ENCODE results near the gene EVL. TPM values are rescaled to one million over a fixed set of nuclear protein-coding genes. Genes with fewer than 3 reads are reported as not detected.

EVL gene
- total RNA-seq, 2 experiments from 2014 or later, result 206 to 298 TPM

DNA sequence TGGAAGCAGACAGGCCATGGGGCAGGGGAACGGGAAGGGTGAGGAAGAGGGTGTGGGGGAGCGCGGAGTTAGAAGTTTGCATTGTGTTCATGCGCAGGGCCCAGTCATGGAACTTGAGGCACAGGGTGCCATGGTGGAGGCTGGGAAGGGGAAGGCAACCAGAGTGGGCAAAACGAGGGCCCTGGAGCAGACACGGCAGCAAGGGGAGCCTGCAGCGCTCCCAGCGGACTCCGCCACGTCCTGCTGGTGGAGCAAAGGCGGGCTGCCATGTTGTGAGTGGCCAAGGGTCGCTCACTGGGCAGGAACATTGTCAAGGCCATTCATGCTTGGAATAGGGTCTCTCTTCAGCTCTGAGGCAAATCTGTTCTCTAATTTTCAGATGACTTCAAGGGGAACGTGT, 73.7 kb downstream of the EVL start:
- Histone ChIP-seq H2AFZ (ENCODE audit: low read length) (no peak overlapping the region), H3K9me2 (ENCODE audit: insufficient read depth, low read length) (no peaks in the 10 kb centered on the region), H3K4me1 (ENCODE audit: insufficient read depth, low read length, poor library complexity, severe bottlenecking) (no peaks in the 10 kb centered on the region), H3K79me2 (ENCODE audit: insufficient read depth, low read depth, low read length) (no peaks in the 10 kb centered on the region), H3K4me3 (ENCODE audit: low read depth, low read length, poor library complexity, severe bottlenecking) (no peak overlapping the region), H3K9me3 (ENCODE audit: low read length) (no peaks in the 10 kb centered on the region), H3K36me3 (ENCODE audit: insufficient read depth, low read length) (peaks cover 48% of the 10 kb centered on the region; the same call in 1 of the 2 replicates), H3K4me2 (ENCODE audit: low read length) (no peak overlapping the region), H3K27ac (ENCODE audit: low read depth, low read length, poor library complexity, severe bottlenecking) (no peak overlapping the region), H4K20me1 (ENCODE audit: insufficient read depth, low read length) (no peaks in the 10 kb centered on the region)
- POLR2A ChIA-PET, result no interaction called here
- CTCF ChIA-PET (ENCODE audit: unreplicated experiment), result interaction anchor here (0.6 kb wide), 1 partner anchor 54 kb away, joined by 3 read pairs; no protein-coding TSS in a partner anchor
- DNase-seq (ENCODE audit: low spot score), result no peak
- no TSS peak for BruUV-seq (replicated peaks)
- TF ChIP-seq EZH2phosphoT487 (IDR thresholded peaks at IDR 0.05; ENCODE audit: borderline replicate concordance, low read depth, low read length), result no peak
- no peak for TF ChIP-seq CTCF (conservative IDR thresholded peaks at IDR 0.05; ENCODE audit: low read length)
- intact Hi-C loops (cut with micrococcal nuclease; ENCODE audit: unreplicated experiment), result no loop called here

- no peak overlapping the region for H2AFZ ChIP-seq (ENCODE audit: low read length)
- ChIA-PET POLR2A (no interaction called here), CTCF (ENCODE audit: unreplicated experiment) (interaction anchor here (0.7 kb wide), 1 partner anchor 20 kb away, joined by 4 read pairs; no protein-coding TSS in a partner anchor)
- no peaks in the 10 kb centered on the region for H3K9me3 ChIP-seq (ENCODE audit: low read length)
- H3K79me2 ChIP-seq (ENCODE audit: insufficient read depth, low read depth, low read length), result no peaks in the 10 kb centered on the region
- no peaks in the 10 kb centered on the region for H4K20me1 ChIP-seq (ENCODE audit: insufficient read depth, low read length)
- no peaks in the 10 kb centered on the region for H3K9me2 ChIP-seq (ENCODE audit: insufficient read depth, low read length)
- H3K4me1 ChIP-seq (ENCODE audit: insufficient read depth, low read length, poor library complexity, severe bottlenecking), result no peaks in the 10 kb centered on the region
- no peak overlapping the region for H3K27ac ChIP-seq (ENCODE audit: low read depth, low read length, poor library complexity, severe bottlenecking)
- H3K36me3 ChIP-seq (ENCODE audit: insufficient read depth, low read length), result peaks cover 32% of the 10 kb centered on the region; the same call in 1 of the 2 replicates
- no peak overlapping the region for H3K4me2 ChIP-seq (ENCODE audit: low read length)
- no peak for TF ChIP-seq EZH2phosphoT487 (IDR thresholded peaks at IDR 0.05; ENCODE audit: borderline replicate concordance, low read depth, low read length)
- TF ChIP-seq CTCF (conservative IDR thresholded peaks at IDR 0.05; ENCODE audit: low read length), result peak; percentile 44
- intact Hi-C loops (cut with micrococcal nuclease; ENCODE audit: unreplicated experiment), result no loop called here
- no peak overlapping the region for H3K4me3 ChIP-seq (ENCODE audit: low read depth, low read length, poor library complexity, severe bottlenecking)
- TSS peak; percentile 38 for BruUV-seq (replicated peaks)
- no peak for DNase-seq (ENCODE audit: low spot score)
Measured at GRCh38 chr14:100140452-100141078, 75.3 kb downstream of the EVL start.

DNA sequence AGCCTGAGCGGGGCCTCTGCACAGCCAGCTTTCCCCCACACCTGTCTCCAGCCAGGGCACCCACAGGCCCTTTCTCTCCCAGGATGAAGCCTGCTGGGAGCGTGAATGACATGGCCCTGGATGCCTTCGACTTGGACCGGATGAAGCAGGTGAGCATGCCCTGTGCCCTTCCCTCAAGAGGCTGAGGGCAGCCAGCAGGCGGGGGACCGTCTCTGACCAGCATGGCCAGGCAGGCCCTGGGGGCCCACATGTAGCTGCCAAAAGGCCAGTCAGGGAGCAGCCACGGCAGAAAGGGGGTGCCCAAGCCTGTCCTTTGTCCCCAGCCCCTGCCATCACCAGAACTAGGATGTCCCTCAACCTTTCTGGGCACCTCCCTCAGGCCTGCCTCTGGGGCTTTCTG, 75.9 kb downstream of the EVL start:
- Histone ChIP-seq H3K36me3 (ENCODE audit: insufficient read depth, low read length) (peaks cover 32% of the 10 kb centered on the region; the same call in 1 of the 2 replicates), H4K20me1 (ENCODE audit: insufficient read depth, low read length) (no peaks in the 10 kb centered on the region), H2AFZ (ENCODE audit: low read length) (no peak overlapping the region), H3K9me2 (ENCODE audit: insufficient read depth, low read length) (no peaks in the 10 kb centered on the region), H3K79me2 (ENCODE audit: insufficient read depth, low read depth, low read length) (no peaks in the 10 kb centered on the region), H3K4me3 (ENCODE audit: low read depth, low read length, poor library complexity, severe bottlenecking) (no peak overlapping the region), H3K27ac (ENCODE audit: low read depth, low read length, poor library complexity, severe bottlenecking) (no peak overlapping the region), H3K4me1 (ENCODE audit: insufficient read depth, low read length, poor library complexity, severe bottlenecking) (no peaks in the 10 kb centered on the region), H3K4me2 (ENCODE audit: low read length) (no peak overlapping the region), H3K9me3 (ENCODE audit: low read length) (no peaks in the 10 kb centered on the region)
- no TSS peak for BruUV-seq (replicated peaks)
- POLR2A ChIA-PET, result no interaction called here
- intact Hi-C loops (cut with micrococcal nuclease; ENCODE audit: unreplicated experiment), result no loop called here
- no peak for DNase-seq (ENCODE audit: low spot score)
- TF ChIP-seq CTCF (conservative IDR thresholded peaks at IDR 0.05; ENCODE audit: low read length) (no peak), EZH2phosphoT487 (IDR thresholded peaks at IDR 0.05; ENCODE audit: borderline replicate concordance, low read depth, low read length) (no peak)
- CTCF ChIA-PET (ENCODE audit: unreplicated experiment), result interaction anchor here (1.2 kb wide), 1 partner anchor 16 kb away, joined by 4 read pairs; no protein-coding TSS in a partner anchor
